NCI-H1417 treated with DMSO at 0.1 percent for 48 hours (cell line): ENCODE results near the gene EXD3.
A peak's percentile ranks its signal among the peaks of the same experiment; 100 is the strongest.
"Not testable (repeated sequence)": the region's sequence is repeated elsewhere in the genome, so short reads cannot be mapped to it uniquely, and the experiment has no call there.

Experiments used
- DNase-seq: peaks from one replicate; lab custom pipeline; 2025; lab: John Stamatoyannopoulos, UW

Gene EXD3, protein sequence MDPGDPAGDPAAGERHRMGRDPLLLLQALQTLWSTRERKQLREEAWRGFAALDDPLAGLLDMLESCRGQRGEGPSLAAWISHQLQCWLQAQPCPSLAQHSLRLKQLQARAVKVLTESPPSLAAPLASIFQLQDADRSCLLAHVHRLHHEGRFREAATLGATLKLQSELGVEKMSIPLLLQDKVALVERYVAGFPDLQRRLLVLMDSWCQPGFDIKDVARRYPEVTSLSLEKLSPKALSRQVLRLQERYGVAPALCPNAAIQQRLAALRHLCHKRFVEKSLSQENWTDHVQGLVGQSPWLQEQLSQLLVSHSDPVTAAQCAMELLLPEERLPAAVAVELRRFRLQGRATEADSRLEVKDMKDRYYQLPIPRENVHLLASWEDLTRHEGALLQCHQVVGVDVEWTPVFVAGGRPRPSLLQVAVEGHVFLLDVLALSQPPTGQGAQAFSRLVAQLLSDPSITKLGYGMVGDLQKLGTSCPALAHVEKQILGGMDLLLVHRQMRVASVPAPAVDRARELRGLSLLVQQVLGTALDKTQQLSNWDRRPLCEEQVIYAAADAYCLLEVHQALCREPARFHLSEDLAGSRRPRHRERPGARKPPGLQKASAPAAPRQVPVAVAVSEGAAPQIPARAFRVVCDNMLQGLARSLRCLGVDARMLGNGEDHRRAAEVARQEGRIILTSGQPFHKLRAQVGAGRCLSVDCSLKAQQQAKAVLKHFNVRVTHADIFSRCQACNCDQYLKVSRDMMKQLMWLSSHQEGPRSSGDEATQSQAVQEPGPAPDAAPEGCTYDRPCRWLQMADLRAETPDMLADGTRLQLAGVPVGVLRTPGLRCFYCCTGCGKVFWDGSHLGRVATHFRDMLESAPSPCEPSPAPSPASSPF

DNA sequence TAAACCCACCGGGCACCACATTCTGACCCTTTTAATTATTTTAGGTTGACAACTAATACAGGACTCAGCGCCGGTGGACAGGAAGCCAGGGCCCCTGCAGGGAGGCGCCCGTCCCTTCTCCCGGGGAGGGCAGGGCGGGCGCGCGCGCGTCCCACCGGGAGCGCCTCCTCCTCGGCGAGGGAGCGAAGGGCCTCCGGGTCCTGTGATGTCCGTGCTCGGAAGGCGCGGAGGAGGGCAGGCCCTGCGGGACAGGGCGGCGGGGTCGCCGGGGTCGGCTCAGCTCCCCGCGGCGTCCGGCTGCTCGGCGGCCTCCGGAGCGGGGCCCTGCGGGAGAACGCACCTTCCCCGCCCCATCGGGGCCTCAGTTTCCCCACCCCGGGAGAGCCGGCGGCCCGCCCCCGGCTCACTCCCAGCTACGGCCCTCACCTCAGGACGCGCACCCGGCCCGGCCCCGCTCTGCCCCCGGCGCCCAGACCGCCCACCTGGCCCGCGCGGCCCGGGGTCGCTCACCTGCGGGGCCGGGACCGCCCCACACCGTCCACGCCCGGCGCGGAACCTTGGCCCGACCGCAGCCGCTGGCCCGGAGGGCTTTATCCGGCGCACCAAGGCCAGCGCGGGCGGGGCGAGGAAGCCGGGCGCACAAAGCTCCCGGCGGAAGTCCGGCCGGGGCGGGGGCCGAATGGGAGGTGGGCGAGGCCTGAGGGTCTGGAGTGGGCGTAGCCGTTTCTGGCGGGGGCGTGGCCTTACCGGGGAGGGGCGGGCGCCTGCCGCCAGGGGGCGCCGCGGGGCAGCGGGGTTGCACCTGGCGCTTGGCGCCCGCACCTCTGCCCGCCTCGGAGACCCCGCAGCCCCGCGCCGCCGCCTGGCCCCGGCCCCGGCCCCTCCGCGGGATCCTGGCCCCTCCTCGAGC lies at the start of gene EXD3, which contains the start of gene NOXA1:
Gene EXD3 (minus strand): TSS at position 559 of the 910 bp plus-strand sequence. CDS start 27,805 bp downstream, outside the sequence.
Gene NOXA1 (plus strand): TSS at position 790 of the 910 bp plus-strand sequence. CDS start 137 bp downstream, outside the sequence.
- DNase-seq = peak; percentile 90

DNA sequence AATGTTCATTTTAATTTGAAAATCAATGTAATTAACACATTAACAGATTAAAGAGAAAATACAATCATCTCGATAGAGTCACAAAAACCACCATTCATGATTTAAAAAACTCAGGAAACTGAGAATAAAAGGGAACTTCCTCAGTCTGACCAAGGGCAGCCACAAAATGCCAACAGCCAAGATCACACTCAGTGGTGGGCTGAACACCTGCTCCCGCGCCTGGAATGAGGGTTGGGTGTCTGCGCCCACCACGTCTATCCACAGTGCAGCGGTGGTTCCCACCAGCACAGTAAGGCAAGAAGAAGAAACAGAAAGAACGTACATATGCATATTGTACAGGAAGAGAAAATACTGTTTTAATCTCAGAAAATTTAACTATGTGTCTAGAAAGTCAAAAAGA lies 47.8 kb upstream of the EXD3 start:
- no peak for DNase-seq

DNA sequence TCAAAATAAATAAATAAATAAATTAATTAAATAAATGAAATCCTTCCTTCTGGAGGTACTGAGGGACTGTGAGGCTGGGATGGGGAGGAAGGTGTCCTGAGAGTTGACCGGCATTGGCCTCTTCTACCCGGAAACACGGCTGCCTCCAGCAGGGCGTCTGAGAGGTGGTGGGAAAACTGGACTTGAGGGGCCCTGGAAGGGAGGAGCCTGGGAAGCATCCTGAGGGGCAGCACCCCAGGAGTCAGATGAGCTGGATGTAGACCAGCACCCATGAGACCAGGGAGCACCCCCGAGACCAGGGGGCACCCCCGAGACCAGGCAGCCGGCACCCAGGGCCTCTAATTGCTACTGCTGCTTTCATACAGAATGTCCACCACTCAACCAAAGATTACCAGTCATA lies 44.9 kb upstream of the EXD3 start:
- DNase-seq = no peak

DNA sequence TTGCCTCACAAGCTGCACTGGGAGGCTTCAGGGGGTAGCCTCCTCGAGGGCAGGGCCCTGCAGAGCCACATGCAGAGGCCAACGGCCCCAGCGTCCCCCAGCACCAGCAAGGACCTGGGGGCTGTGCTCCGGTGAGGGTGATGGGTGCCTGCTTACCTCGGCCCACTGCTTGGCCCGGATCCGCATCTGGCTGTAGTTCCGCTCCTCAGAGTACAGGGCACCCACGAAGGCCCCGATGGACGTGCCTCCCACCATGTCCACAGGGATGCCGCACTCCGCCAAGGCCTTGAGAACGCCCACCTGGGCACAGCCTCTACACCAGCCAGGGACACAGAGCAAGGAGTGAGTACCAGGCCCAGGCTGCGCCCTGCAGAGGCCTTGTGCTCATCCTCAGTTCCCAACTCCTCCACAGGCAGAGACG lies 44.2 kb upstream of the EXD3 start:
- no peak for DNase-seq

DNA sequence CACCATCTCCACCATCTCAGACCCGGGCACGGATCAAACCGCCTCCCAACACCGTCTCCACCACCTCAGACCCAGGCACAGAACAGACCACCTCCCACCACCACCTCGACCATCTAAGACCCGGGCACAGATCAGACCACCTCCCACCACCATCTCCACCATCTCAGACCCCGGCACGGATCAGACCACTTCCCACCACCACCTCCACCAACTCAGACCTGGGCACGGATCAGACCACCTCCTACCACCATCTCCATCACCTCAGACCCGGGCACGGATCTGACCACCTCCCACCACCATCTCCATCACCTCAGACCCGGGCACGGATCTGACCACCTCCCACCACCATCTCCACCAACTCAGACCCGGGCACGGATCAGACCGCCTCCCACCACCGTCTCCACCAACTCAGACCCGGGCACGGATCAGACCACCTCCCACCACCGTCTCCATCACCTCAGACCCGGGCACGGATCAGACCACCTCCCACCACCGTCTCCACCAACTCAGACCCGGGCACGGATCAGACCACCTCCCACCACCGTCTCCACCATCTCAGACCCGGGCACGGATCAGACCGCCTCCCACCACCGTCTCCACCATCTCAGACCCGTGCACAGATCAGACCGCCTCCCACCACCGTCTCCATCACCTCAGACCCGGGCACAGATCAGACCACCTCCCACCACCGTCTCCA lies 43.6 kb upstream of the EXD3 start:
- not testable (repeated sequence) for DNase-seq

DNA sequence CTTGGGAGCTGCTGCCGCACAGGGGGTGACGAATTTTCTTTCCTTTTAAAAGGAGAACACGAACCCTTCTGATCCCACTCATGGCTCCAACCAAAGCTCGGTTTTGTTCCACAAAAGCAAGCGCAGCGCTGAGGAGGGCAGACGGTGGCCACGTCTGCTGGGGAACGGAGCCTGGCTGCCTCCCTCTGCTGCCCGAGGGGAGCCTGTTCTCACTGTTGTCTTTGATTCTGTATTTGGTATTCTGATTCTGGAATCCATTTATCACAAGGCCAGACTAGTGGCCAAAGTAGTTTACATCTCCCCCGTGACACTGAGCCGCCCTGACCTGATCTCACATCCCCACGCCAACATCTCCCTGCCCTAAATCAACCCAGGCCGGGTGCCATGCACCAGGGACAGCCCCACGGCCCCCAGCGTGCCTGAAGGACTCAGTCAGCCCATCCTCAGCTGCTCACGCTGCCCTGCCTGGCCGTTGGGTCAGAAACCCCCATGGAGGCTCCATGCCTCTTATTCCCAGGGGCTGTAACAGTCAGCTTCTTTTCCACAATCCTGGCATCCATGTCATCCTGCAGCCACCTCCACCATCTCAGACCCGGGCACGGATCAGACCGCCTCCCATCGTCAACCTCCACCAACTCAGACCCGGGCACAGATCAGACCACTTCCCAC lies 42.9 kb upstream of the EXD3 start:
- DNase-seq = no peak

DNA sequence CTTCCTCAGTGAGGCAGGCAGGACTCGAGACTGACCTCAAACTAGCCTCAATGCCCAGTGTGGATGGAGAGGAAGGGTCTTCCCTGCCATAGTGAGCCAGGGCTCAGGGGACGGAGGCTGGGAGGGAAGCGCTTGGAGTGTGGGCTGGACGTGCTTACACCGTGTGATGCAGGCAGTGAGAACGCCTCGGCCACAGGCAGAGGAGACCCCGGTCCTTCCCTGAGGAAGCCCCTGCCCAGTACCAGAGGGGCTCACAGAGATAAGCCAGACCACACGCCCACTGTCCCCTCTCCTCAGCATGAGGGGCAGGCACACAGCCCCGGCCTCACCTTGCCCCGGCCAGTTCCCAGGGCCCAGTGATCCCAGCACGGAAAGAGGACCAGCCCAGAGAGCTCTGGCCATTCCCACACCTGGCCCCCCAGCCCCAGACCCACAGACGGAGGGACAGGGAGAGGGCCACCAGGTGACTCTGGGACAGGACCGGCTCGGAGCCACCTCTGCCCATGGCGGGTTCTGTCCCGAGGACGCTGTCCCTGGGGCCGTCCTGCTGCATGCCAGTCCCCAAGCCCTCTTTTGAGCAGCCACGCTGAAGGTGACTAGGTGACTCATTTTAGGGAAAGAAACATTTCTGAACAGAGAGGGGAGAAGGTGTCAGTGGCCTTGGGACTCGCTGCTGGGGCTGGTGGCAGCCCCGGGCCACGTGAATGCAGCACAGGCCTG lies 42.2 kb upstream of the EXD3 start:
- DNase-seq = no peak

DNA sequence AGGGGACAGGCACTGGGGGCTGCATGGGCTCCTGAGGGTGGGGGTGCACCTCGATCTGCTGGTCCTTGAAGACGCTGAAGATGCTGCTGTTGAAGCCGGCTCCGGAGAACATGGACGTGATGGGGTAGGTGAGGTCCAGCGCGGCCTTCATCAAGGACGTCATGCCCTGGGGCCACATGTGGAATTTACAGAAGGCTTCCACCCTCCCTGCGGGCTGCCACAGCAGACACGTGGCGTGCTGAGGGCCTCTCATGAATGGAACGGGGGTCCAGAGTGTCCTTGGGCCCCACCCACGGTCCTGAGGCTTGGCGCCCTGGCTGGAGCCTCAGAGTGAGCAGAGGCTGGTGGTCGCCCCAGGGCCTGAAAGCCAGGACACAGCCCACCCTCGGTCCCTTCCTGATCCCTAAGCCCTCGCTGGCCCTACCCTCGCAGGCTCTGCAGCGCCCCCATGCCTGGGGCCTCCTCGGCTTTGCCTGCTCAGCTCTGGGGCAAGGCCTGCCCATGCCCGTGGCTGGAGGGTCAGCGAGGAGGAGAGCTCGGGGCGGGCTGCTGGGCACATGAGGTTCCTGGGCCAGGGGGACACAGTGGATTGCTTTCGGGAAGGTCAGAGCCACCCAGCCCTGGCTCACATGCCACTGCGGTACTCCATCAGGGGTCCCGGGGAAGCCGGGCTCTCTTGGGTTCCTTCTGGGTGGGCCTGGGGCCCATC lies 41.5 kb upstream of the EXD3 start:
- DNase-seq = no peak

DNA sequence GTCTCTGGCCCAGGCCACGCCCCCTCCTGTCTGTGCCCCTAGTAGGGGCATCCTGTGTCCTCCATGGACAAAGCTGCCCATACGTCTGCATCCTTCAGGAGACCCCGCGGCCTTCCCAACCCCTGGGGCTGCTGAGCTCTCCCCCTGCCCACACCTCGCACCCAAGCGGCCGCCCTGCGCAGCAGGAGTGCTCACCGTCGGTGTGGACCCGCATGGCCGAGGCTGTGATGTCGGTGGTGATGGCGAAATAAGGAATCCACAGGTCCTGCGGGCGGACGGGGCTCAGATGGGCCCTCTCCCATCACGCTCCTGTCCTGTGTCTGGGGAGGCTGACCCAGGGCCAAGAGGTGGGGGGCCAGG lies 40.9 kb upstream of the EXD3 start:
- no peak for DNase-seq

DNA sequence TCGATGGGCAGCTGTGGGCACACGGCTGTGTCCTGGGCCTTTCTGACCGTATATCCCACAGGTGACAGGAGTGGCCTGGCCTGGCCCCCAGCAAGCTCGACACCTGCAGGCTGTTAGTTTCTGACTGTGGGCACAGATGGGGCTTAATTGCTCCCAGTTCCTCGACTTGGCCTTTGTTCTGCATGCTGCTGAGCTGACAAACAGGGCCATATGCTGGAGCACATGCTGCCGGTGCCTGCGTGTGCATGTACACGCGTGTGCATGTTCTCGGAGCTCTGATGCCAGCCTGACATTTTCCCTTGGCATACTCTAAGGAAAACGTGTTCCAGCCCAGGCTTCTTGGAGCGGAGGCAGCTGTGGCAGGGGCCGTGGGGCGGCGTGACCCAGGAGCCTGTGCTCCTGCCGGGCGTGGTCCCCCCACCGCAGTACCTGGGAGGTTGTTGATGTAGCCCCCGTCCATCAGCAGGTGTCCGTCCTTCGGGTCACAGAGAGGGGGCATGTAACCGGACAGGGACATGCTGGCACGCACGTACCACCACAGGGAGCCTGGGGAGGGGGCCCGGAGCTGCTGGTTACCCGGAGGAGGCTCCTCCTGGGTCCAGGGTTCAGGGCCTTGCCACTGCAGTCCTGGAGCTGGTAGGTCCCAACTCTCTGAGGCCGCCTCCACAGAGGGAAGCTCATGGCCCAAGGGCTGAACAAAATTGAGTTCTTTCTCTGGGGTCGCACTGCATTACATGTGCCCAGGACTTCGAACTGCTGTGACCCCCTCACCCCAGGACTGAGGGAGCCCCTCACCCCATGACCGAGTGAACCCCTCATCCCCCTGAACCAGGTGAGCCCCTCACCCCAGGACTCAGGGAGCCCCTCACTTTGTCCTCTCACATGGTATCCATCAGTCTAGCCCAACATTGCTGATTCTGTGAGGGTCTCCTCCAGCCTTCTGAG lies 40.3 kb upstream of the EXD3 start:
- DNase-seq = no peak

DNA sequence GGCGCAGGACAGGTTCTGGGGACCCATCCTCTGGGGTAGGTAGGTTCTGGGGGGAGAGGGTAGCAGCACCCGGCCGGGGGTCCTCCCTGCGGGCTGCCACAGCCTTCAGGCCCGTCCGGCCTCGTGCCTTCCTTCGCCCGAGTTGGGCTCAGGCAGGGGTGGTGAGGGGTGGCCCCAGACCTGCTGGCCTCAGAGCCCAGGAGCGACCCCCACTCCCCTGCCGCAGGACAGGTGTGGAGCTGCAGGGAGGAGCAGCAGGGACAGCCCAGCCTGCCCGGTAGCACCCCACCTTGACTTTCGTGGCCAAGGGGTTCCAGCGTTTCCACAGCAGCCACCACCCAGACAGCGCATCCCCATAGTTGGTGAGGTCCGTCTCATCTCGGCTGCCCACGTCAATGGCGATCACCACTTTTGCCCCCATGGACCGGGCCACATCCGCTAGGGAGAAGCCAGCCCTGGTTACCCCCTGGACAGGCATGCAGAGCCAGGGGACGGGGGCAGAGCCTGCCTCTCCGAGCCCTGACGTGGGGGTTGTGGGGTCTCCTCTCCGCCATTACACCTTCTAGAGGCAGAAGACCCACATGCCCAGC lies 39.5 kb upstream of the EXD3 start:
- DNase-seq = no peak

DNA sequence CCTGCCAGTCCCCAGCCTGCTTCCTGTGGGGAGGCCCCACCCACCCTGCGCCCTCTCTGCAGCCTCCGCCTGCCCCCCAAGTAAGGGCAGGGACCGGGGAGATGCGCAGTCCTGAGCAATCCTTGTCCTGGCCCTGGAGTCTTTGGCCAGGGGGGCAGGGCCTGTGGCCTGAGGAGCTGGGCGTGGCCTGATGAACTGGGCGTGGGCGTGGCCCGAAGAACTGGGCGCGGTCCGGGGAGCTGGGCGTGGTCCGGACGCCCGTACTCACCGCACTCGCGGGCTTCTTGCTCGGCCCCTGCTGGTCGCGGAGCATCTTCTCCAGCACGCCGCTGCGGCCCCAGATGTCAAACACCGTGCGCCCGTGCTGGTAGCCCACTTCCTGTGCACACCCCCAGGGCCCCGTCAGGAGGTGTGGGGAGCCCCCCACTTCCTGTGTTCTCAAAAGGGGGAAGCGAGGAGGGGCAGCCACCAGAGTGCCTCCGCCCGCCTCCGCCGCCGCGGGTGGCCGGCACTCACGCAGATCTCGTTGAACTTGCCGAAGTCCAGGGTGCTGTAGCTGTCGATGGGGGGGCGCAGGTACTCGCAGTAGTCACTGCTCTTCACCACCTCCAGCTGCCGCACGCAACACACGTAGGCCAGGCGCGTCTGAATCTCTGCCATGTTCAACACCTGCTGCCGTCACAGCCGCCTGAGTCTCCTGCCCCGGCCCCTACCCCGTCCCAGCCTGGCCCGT lies 38.9 kb upstream of the EXD3 start:
- DNase-seq = no peak

DNA sequence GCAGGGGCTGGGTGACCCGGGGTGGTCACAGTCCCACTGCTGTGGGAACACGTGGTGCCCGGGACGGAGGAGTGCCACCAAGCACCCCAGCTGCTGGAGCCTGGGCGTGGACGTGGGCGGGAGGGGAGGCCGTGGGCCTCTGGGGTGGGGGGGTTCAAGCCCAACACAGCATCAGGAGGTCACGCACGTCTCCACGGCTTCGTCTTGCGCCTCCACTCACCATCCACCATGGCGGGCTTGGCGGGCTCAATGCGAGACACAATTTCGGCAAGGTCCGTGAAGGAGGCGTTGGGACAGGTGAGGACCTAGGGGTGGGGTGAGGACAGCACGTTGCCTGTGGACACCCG lies 38.3 kb upstream of the EXD3 start:
- DNase-seq = no peak

DNA sequence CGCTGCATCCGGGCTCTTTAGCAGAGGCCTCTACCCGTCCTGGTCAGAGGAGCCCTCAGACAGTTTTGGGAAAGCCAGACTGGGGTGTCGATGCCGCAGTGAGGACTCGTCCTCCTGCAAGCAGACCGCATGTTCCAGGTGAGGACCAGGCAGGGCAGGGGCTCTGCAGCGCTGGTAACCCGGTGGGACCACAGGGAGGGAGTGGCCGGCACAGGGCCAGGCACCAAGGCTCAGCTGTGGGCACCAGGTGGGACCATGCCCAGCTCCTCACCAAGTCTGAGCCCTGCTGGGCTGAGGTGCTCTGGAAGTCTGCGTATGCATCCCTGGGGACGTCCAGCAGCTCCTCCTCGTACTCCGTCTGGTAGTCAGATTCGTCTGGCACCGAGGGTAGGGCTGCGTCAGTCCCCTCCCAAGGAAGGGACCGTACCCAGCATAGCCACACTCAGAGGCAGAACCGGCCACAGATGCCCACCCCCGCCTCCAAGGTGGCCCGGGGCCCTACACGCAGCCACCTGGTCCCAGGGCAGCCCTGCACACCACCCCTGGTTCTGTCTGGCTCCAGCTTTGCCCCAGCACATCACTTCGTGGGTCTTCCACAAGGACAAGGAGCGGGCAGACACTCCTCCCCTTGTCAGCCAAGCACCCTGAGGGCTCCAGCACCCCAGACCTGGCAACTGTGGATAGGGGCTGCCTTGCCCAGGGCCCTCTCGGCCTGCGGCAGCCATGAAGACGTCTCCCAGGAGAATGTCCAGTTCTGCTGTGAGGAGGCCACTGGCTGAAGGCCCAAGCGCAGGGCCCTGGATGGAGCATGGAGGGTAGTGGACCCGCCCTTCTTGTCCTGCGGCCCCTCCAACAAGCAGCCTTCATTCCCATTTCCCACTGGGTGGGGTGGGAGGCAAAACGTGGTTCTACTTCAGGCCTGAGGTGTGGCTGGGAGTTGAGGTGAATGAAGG lies 37.7 kb upstream of the EXD3 start:
- DNase-seq = no peak

DNA sequence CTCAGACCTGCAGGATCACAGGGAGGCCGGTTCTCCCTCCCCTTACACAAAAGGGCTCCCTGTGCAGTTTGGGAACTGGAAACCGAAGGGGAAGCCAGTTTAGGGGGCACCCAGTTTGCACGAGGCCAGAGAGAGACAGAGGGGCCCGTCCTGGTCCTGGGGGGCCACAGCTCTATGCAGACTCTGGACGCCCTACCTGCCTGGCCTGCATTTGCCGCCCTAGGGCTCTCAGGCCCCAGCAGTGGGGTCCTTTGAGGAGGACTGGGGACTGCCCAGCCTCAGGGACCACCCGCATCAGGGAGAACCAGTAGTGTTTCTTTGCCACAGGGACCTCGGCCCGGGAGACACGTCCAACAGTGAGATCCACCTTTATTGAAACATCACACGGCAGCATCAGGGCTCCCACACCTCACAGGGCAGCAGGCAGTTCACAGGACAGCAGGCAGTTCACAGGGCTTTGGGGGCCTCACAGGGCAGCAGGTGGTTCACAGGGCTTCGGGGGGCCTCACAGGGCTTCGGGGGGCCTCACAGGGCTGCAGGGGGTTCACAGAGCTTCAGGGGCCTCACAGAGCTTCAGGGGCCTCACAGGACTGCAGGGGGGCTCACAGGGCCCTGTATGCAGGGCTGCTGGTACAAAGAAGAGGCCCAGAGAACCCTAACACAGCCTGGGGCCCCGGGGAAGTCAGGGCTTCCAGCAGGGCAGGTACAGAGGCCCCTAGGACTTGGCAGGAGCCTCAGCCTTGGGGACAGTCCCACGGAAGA lies 36.8 kb upstream of the EXD3 start:
- no peak for DNase-seq
